ENCODE data around the gene MRPL34. TPM values are rescaled to one million over a fixed set of nuclear protein-coding genes. Genes with fewer than 3 reads are reported as not detected.
"Not testable (repeated sequence)": the region's sequence is repeated elsewhere in the genome, so short reads cannot be mapped to it uniquely, and the experiment has no call there.

The MRPL34 gene
- total RNA-seq, 4 donors from 2014 or later = 145 to 369 (median 249) TPM

- TF ChIP-seq CTCF (IDR thresholded peaks at IDR 0.05 in 4 of 5, conservative IDR thresholded peaks at IDR 0.05 in 1 of 5) = no peak
- TF ChIP-seq POLR2A (IDR thresholded peaks at IDR 0.05) = no peak
- intact Hi-C loops (cut with DNase I; ENCODE audit: low total_unique reads) = loop anchor here (2.0 kb wide), 1 partner anchor 69 kb away; the partner anchor contains the start of gene ANO8
Measured at GRCh38 chr19:17266026-17266425, 39.6 kb upstream of the MRPL34 start.

GRCh38 chr19:17266589-17266974 lies 39.1 kb upstream of the MRPL34 start:
- in situ Hi-C loops (cut with MboI; ENCODE audit: low sequenced_read_pairs in 4 of 4) = no loop called here
- H3K4me3 ChIP-seq = no peak overlapping the region
- H3K4me1 ChIP-seq = peaks cover 8 to 10% of the 10 kb centered on the region in 2 donors
- TF ChIP-seq CTCF (IDR thresholded peaks at IDR 0.05 in 4 of 5, conservative IDR thresholded peaks at IDR 0.05 in 1 of 5) (no peak), POLR2A (IDR thresholded peaks at IDR 0.05) (no peak)
- no peaks in the 10 kb centered on the region for H3K27me3 ChIP-seq
- DNase-seq (no peak), ATAC-seq (no peak)
- intact Hi-C loops (cut with DNase I; ENCODE audit: low total_unique reads) = loop anchor here (2.0 kb wide), 1 partner anchor 68 kb away; the partner anchor contains the start of gene ANO8
- H3K36me3 ChIP-seq = peaks cover 0 to 27% of the 10 kb centered on the region in 2 donors
- H3K9me3 ChIP-seq = no peaks in the 10 kb centered on the region
- peak overlapping the region; percentile 77 to 91 (median 86) for H3K27ac ChIP-seq

More at GRCh38 chr19:17266026-17266425, 39.6 kb upstream of the MRPL34 start:
- Histone ChIP-seq H3K27ac (peak overlapping the region in 3 of 4 donors; percentile 77 to 91 (median 87)), H3K4me1 (peaks cover 8 to 10% of the 10 kb centered on the region in 2 donors), H3K36me3 (peaks cover 0 to 22% of the 10 kb centered on the region in 2 donors), H3K27me3 (no peaks in the 10 kb centered on the region), H3K9me3 (no peaks in the 10 kb centered on the region), H3K4me3 (no peak overlapping the region)
- no peak for ATAC-seq
- no peak for DNase-seq
- in situ Hi-C loops (cut with MboI; ENCODE audit: low sequenced_read_pairs in 4 of 4) = no loop called here

- Histone ChIP-seq H3K36me3 (peaks cover 0 to 32% of the 10 kb centered on the region in 2 donors), H3K4me3 (peak within 1 kb of the TSS; percentile 83 to 92 (median 89)), H3K27ac (peak within 1 kb of the TSS; percentile 77 to 91 (median 86)), H3K9me3 (no peaks in the 10 kb centered on the region), H3K27me3 (no peaks in the 10 kb centered on the region), H3K4me1 (peaks cover 8 to 10% of the 10 kb centered on the region in 2 donors)
- in situ Hi-C loops (cut with MboI; ENCODE audit: low sequenced_read_pairs in 4 of 4) = no loop called here
- DNase-seq (peak; percentile 97), ATAC-seq (peak; percentile 98 to 99)
- intact Hi-C loops (cut with DNase I; ENCODE audit: low total_unique reads) = loop anchor here (1.0 to 2.0 kb wide), 5 partner anchors 21 to 68 kb away; partner anchors contain the start of genes ANO8, MRPL34, OCEL1 and USE1
- peak; percentile 17 to 61 for TF ChIP-seq POLR2A (IDR thresholded peaks at IDR 0.05)
- no peak for TF ChIP-seq CTCF (IDR thresholded peaks at IDR 0.05 in 4 of 5, conservative IDR thresholded peaks at IDR 0.05 in 1 of 5)
Measured at GRCh38 chr19:17266975-17267788, 38.5 kb upstream of the MRPL34 start, which contains the start of gene BABAM1. Gene BABAM1 (plus strand): TSS chr19:17267443. CDS start chr19:17268807, 1,364 bp downstream.

GRCh38 chr19:17268754-17269153 lies 36.9 kb upstream of the MRPL34 start:
- no peak overlapping the region for H3K27ac ChIP-seq
- H3K27me3 ChIP-seq = no peaks in the 10 kb centered on the region
- peaks cover 8 to 10% of the 10 kb centered on the region in 2 donors for H3K4me1 ChIP-seq
- intact Hi-C loops (cut with DNase I; ENCODE audit: low total_unique reads) = no loop called here
- no peaks in the 10 kb centered on the region for H3K9me3 ChIP-seq
- H3K36me3 ChIP-seq = peaks cover 0 to 45% of the 10 kb centered on the region in 2 donors
- DNase-seq (no peak), ATAC-seq (no peak)
- TF ChIP-seq CTCF (IDR thresholded peaks at IDR 0.05 in 4 of 5, conservative IDR thresholded peaks at IDR 0.05 in 1 of 5) (no peak), POLR2A (IDR thresholded peaks at IDR 0.05) (no peak)
- in situ Hi-C loops (cut with MboI; ENCODE audit: low sequenced_read_pairs in 4 of 4) = no loop called here
- no peak overlapping the region for H3K4me3 ChIP-seq

- DNase-seq, ATAC-seq, H3K9me3 ChIP-seq, H3K27me3 ChIP-seq, H3K4me1 ChIP-seq, H3K27ac ChIP-seq, H3K4me3 ChIP-seq: not testable (repeated sequence)
- intact Hi-C loops (cut with DNase I; ENCODE audit: low total_unique reads) = loop anchor here (10.0 kb wide), 1 partner anchor 470 kb away; no protein-coding TSS in a partner anchor
- in situ Hi-C loops (cut with MboI; ENCODE audit: low sequenced_read_pairs in 4 of 4) = loop anchor here in 3 of 4 donors (5.0 to 25.0 kb wide), 2 partner anchors 208 to 513 kb away; no protein-coding TSS in a partner anchor
- H3K36me3 ChIP-seq = peaks cover 0 to 78% of the 10 kb centered on the region in 2 donors
Measured at GRCh38 chr19:17274892-17275291, 30.8 kb upstream of the MRPL34 start.
